HG03108 (cell line): ENCODE data around the gene GAK.

ENCODE experiments used
- ATAC-seq: cut with Tn5 transposase; IDR thresholded peaks from one replicate; pipeline ENCODE4 v1.9.1; 2021; ENCODE audit warnings: moderate library complexity; ENCODE audit not compliant: unreplicated experiment

The GAK gene

DNA sequence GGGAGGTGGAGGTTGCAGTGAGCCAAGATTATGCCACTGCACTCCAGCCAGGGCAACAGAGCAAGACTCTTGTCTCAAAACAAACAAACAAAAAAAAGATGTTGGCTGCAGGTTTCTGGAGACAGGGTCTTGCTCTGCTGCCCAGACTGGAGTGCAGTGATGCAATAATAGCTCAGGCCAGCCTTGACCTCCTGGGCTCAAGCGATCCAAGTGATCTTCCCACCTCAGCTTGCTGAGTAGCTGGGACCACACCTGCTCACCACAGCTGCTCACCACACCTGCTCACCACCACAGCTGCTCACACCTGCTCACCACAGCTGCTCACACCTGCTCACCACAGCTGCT, 76.3 kb downstream of the GAK start:
- ATAC-seq: no peak

DNA sequence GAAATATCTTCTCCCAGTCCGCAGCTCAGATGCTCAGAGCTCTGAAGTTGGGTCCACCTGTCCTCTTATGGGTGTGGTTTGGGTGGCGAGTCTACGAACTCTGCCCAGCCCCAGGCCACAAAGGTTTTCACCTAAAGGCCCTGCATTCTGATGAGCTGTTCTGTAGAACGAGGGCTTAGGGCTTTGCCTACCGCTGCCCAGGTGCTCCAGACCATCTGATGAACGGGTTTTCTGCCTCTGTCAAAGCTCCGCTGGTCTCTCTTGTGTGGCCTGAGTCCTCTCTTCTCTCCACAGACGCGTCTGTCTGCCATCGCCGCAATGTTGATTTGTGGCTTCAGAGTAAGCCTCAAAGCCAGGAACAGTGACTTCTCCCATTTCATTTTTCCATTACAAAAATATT, 77.8 kb downstream of the GAK start:
- ATAC-seq: no peak

DNA sequence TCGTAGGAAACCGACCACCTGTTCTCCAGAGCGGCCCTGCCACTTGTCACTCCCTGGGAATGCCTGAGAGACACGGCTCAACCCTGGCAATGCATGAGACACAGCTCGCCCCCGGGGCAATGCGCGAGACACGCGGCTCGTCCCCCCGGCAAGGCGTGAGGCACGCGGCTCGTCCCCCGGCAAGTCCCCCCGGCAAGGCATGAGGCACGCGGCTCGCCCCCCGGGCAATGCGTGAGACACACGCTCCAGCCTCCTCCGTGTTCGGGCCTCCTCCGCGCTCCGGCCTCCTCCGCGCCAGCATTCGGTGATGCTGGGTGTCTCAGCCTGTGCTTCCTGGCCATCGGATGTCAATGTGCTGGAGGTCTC, 78.7 kb downstream of the GAK start:
- ATAC-seq: no peak

DNA sequence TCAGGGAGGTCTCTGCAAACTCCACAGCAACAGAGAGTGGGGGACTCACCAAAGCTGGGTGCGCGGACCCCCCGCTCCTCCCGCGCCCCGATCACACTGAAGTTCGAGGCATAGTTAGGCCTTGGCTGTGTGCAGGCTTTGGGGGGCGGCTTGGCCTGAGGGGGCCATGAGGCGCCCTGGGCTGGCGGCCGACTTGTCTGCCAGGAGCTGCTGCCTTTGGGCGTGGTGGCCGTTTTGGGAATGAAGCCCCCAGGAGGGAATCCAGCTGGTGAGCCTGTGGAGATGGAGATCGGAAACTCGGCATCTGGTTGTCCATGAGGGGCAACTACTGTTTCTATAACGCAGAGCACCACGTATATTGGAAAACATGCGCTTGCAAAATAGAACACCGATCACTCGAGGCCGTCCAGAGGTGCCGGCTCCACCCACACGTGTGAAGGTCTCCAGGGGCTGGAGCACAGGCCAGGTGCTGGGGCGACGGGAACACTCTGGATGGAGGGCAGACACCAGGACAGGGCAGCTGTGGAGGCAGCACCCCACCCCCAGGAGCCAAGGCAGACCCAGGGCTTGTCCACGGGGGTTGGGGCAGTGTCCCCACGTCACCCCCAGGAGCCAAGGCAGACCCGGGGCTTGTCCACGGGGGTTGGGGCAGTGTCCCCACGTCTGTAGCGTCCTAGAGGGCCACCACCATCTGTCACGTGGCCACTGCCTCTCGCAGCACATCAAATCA, 80.2 kb downstream of the GAK start:
- ATAC-seq: no peak

DNA sequence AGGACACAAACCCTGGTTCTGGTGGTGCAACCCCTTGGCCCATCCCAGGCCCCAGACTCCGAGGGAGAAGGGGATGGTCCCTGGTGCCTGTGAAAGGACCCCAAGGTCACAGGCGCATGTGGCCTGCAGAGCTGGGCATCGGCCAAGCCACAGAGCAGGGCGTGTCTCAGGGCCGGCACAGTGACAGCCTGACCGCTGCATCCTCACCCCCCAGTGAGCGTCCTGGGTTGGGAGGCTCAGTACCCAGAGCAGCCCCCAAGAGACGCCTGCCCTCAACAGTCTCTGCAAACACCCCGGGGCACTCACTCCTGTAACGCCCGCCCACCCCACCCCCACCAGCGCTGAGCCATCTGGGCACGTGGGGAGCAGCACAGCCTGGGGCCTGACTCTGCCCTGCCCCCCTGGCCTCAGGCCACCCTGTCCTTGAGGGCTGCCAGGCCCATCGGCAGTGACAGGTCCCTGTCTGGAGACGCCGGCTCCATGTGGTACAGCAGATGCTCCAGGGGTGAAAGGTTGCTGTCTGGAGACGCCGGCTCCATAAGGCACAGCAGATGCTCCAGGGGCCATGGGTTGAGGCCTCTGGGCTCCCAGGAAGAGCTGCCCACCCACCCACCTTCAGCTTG, 81.7 kb downstream of the GAK start:
- ATAC-seq: no peak

DNA sequence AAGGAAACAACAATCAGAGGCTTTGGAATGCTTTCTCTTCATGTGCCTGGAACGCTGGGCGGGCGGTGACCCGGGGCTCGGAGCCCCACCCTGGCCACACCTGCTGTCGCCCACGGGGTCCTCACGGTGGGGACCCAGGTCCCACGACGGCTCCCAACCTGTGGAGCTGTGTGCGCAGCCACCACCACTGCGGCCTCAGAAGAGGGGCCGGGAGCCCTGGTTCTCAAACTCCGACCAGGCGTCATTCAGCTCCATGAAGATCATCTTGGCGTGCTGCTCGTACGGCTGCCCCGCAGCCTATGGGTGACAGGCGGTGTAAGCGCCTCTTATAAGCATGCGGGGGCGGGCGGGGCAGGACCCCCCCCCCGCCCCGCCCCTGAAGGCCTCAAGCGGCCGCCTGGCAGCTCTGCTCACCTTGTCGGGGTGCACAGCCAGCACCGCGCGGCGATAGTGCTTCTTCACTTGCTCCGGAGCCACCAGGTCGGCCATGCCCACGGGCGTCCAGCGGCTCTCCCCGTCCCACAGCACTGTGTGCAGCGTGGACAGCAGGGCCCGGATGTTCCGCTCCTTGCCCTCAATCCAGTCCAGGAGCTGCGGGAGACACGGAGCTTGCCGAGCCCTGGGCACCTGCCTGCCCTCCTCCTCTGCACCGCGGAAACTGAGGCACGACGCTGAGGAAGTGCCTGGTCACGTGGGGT, 82.5 kb downstream of the GAK start:
- ATAC-seq: no peak

DNA sequence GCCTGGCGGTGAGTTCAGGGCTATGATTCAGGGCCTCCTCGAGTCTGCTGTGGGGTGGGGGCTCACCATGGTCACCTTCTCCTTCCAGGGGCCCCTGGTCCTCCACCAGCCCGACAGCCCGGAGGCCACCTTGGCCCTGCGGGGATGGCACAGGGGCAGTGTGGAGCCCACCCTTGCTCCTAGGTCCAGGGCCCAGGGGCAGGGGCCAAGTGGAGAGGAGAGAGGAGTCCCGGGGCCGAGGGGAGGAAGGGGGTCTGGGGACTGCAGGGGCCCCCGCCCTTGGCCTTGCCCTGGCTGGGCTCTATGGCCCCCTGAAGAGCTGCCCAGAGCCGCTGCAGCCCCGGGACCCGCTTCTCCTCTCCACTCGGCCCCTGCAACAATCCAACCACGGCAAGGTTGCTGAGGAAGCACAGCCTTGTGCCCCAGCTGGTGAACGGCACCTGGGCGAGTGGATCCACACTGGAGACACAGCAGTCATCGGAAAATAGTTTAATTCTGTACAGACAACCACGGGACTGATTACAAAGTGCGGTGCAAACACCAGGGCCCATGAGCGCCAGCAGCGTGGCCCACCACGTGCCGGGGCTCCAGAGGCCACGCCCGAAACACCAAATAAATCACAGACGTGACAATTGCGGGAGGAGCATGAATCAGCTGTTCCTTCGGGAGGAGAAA, 83.2 kb downstream of the GAK start:
- no peak for ATAC-seq

DNA sequence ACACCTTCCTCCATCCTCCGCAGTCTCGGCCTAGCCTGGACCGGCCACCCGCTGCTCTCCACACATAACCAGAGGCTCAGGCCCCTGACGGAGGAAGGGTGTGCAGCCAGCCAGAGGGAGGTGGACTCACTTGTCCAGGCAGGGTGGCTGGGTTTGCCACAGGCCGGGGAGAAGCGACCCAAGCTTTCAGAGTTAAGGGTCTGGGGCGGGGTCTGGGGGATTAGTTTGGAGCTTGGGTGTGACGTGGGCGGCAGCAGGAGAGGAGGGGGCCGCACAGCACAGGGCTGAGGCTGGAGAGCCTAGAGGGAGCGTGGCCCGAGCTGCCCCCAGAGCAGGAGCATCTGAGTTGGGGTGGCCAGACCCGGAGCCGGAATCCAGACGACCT, 83.8 kb downstream of the GAK start:
- ATAC-seq: no peak

DNA sequence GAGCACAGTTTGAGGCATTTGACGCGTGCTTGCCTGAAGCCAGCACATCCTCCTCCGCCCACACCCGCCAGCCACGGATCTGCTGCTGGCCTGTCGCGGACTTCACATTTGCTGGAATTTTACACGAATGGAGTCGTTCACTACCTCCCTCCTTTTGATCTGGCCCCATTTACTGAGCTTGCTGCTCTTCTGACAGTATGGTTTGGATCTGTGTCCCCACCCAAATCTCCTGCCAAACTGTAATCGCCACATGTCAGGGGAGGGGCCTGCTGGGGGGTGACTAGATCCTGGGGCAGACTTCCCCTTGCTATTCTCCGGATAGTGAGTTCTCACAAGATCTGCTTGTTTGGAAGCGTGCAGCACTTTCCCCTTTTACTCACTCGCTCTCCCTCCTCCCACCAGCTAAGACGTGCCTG, 86.3 kb downstream of the GAK start:
- ATAC-seq: no peak

DNA sequence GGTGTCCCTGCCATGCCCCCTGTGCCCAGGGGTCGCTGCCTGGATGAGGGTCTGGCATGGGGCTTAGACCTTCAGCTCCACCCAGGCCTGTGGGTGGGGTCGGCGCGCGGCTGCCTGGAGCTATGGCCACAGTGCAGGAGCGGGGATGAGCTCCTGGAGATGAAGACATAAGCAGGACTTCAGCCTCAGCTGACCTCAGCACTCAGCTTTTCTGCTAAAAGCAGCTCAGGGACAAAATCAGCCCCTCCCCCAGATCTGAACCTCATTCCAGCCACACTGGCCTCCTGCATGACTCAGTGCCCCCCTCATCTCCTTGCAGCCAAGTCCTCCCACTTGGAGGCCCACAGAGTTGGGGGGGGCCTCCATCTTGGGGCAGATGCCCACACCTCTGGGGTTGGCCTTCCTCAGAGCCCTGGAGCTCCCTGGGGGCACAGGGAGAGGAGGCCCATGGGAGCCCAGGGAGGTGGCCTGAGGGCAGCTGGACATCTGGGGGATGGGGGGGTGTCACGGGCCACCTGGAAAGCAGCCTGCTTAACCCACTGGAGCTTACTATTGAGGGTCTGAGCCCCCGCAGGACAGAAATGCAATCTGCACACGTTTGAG, 86.8 kb downstream of the GAK start:
- ATAC-seq: no peak

DNA sequence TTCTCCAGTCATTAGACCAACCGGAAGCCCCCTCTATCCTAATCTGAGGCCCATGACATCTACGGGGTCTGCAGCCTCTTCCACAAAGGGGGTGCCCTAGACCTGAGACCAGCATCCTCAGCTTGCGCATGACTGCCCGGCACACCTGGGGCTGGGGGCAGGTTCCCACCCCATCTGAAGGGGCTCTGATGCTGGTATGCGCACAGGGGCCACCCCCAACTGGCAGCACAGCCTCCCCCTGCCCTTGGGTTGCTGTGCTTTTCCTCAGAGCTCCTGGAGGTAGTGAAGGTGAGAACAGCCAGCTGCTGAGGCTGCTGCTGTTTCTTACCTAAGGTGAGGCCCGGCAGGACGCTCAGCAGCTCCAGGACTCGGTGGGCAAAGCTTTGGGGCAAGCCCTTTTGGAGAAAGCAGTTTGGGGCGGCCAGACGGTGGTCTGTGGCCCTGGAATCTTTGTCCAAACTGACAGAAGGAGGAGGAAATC, 87.3 kb downstream of the GAK start:
- ATAC-seq: no peak

DNA sequence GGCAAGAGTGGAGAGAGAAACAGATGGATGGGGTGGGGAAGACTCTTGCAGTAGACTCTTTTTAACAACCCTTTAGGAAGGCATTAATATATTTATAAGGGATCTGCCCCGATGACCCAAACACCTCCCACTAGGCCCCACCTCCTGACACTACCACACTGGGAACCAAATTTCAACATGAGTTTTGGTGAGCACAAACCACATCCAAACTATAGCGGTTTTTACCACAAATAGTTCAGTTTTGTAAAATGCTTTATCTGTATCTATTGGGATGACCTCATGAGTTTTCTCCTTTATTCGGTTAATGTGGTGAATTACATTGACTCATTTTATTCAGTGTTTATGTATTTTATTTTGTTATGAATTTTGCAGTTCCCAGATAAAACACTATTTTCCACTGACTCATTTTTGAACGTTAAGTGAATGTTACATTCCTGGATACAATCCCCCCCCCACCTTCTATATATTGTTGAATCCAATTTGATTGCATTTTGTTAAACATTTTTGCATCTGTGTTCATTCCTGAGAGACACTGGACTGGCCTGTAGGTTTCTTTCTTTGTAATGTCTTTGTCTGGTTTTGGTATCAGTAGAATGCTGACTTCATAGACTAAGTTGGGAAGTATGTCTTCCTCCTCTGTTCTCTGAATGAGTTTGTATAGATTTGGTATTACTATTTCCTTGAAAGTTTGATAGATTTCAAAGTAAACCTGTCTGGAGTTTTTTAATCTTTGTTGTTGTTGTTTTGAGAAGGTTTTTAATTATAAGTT, 92.3 kb downstream of the GAK start:
- ATAC-seq: no peak

DNA sequence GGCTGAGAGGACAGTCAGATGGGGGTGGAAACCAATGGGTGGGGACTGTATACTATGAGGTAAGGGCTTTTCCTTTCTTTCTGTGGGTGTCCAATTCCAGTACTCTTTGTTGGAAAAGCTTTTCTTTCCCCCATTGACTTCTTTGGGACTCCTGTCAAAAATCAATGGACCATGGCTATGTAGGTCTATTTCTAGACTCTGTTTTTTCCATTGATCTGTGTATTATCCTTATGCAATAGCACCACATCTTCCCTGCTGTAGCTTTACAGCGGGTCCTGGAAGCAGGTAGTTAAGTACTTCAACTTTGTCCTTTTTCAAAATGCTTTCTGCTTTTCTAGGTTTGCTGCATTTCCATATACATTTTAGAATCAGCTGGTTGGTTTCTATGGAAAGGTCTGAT, 94.3 kb downstream of the GAK start:
- ATAC-seq: no peak

DNA sequence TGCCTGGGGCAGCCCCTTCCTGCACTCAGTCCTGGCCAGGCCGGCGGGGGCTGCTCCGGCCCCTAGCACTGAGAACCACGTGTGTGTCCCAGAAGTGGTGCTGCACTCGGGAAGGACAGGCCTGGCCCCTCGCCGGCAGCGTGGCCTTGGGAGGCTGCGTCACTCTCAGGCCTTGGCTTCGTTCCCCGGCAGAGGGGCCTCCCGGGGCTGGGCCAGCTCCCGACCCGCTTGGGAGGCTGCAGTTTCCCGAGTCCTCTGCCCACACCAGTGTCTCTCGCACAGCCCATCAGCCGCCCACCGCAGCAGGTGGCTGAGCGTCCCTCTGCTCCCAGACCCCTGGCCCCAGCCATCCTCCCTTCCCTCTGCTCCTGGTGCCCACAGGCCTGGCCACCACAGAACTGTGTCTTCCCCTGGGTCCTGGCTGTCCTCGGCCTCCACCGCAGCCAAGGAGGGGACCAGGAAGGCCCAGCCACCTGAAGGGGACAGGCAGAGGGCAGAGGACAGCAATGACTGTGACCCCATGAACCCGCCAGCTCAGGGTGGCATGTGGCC, 95.3 kb downstream of the GAK start:
- ATAC-seq: no peak

DNA sequence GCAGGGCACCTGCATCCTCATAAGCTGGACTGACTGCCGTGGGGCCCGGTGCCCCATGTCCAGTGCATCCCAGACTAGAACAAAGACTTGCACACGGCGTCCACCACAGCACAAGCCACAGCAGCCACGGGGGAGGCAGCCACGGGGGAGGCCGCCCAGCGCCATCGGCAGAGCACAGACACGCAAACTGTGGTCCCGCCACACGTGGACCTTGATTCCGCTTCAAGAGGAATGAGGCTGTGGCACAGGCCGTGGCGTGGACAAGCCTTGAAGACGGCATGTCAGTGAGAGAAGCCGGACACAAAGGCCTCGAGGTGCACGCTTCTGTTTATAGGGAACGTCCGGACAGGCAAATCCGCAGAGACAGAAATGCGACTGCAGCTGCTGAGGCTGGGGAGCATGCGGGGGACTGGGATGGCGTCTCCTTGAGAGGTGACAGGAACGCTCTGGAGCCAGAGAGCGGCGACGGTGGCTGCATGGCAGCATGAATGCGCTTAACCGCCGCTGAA, 96.1 kb downstream of the GAK start:
- ATAC-seq: no peak

DNA sequence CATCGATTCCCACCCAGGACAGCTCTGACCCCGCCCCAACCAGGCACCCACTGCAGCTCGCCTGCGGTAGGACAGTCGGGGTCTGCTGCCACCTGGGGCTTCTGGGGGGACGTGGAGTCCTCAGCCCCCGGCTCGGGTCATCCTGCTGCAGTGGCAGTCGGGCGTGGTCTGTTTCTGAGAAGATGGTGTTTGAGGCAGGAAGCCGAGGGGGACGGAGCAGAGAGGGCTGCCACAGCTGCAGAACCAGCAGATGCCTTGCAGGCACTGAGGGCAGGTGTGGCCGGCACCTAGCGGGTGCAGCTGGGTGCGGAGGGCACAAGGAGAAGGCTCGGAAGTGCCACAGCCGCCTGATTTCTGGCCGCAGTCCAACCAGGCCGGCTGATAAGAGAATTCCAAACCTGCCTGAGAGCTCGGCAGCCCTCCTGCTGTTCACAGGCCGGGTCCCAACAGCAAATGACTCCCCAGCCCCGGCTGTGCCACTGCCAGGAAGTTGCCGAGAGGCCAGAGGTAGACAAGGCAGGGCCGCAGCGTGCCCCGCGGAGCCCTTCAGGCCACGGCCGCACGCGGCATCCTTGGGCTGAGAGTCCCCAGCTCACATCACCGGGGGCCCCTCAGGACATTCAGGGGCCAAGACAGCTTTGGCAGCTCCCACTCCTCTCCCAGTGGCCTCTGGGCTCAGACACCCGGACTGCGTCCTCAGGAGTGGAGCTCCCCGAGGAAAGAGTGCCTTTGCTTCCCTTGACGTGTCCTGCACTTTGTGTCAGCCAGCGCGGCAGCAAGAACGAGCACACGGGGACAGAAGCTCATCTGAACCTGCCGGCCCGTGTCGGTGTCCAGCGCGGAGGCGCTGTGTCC, 96.7 kb downstream of the GAK start:
- ATAC-seq: no peak

DNA sequence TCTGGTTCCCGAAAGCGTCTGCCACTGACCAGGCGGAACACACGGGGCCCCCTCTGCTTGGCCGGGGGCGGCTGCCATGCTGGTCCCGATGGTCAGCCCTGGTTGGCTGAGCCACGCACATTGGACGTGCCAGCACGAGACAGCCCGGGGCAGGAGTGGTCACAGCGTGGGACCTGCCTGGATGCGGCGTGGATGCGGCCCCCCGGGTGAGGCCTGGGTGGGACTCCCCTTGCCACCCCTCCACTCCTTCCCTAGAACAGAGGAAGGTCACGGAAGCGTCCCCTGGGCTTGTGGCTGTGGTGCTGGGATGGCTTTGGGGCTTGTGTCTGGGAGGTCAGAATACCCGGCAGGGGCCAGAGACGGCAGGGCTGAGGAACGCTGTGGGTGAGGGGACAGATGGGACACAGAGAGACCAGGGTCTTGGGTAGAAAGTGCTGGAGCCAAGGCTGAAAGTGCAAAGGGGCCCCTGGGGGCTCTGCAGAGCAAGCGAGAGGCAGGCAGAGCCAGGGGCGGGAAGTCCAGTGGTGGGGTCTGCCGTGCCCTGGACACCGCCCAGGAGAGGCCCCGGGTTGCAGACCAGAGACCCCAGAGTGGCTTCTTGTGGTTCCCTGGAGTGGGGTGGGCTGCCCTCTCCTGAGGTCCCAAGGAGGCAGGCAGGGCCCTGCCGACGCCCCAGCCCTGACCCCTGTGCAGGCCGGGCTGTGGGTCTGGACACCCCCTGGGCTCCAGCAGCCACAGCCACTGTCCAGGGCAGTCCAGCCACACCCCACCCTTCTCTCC, 97.6 kb downstream of the GAK start:
- ATAC-seq: no peak

DNA sequence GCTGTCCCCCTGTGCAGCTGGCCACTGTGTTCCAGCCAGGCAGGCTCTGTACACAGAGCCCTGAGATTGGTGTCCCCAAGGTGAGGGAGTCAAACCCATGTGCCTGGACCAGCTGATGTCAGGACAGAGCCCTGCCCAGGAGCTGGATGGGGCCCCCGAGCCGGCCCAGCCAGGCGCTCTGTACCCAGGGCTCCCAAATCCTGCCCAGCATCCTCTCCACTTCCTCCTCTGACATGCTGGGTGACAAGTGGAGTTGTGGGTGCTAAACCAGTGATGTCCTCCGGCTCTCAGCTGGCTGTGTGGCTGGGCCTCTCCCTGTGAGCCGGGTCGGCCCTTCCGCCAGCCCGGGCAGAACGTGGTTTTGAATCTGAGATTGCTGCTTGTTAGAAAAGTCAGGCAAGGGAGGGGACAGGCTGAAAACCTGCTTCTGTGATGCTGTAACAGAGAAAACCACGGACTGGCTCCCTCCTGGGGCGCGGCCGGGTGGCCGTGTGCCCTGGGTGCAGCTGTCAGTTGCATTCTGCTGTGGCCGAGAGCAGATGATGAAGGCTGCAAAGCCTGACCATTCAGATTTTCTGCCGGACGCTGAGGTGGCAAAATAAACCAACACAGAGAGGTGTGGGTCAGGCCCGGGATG, 98.3 kb downstream of the GAK start:
- no peak for ATAC-seq
